HL-60/S4 treated with phorbol 12-myristate 13-acetate at 8.2 ng/mL for 4 days and 3 days (cell line): ENCODE results near the gene LRRC7.

Source experiments
- in situ Hi-C: fragments of 300-500 bp; cut with MboI; formaldehyde crosslinking; loops from 2 replicates; pipeline ENCODE4 v1.15.0; 2022; ENCODE audit warnings: low sequenced_read_pairs

The LRRC7 gene

DNA sequence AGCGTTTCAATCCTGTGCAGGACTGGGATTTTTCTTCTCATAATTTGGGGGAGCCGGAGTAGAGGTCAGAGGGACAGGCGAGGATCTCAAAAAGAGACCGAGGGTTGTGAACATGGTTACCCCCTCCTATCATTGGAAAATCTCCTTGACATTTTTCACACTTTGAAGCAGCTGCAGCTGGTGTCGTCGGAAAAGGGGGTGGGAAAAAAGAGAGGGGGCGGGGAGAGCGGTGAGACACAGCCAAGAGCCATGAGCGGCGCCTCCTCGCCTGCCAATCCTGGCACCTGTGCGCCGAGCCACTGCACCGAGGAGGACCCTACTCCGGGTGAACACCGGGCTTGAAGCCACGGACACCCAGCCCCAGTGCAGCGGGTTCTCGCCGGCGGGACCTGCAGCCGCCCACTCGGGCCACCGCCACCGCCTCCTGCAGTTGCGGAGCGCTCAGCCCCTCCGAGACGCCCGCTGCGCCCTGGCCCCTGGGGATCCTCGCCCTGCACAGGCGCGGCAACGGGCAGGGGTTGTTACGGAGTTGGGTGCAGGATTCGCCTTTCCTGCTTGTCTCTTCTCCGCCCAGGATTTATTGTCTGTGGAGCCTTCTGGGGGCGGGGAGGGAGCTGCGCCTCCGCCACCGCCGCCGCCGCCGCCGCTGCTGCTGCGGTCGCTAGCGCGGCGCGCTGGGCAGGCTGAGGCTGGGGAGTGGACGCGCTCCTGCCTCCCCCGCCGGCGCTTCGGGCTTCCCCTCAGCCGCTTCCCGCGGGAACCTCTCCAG is at the start of gene LRRC7:
Gene LRRC7 (plus strand): TSS at position 271 of the 769 bp plus-strand sequence. CDS start 718 bp downstream, outside the sequence.
- in situ Hi-C loops = no loop called here

DNA sequence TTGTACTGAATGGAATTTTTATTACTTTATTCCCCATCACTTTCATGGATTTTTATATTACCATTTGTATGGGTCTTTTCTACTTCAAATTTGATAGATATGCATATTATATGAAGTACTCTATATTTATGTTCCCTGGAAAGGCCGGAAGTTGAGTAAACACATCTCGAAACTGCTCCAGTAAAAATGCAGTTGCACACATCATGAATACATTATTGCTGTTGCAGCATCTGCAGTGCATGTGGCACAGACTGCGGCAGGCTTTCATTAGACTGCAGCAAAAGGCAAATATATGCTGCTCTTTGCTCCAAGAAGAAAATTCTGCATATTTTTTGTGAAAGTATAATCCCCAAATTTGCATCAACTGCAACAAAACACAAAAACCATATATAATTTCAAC is 48.7 kb upstream of the LRRC7 start:
- in situ Hi-C loops = no loop called here

DNA sequence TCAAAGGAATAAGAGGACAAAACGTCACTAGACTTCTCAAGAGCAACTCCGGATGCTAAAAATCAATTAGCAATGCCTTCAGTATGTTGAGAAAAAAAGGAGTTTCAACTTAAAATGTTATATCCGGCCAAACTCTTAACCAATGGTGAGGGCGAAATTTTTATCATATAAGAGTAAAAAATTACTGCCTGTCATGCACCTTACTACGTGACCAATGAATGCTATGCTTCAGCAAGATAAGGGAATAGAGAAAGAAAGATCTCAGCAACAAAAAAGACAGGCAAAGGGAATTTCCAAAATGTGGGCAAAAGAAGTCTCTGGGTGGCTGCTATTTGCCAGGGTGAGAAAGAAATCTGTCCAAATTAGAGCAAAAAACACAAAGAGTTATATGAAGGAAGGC is 47.4 kb upstream of the LRRC7 start:
- in situ Hi-C loops = no loop called here

DNA sequence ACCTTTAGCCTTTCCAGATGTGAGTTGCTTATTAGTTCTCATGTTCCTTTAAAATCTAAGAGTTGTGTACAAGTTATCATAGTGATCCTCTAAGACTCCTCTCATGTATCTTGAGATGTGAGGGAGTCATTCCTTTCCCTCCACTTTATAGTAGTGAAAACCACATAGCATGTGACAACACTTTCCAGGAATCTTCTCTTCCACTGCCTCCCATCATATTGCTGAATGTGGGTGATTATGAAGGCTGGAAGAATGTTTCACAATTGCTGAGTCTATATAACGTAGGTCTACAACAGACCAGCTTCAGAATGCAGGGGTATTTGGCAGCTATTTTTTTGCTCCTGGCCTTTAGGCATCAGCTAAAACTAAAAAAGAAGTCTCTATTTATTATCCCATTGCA is 44.7 kb upstream of the LRRC7 start:
- in situ Hi-C loops = no loop called here

DNA sequence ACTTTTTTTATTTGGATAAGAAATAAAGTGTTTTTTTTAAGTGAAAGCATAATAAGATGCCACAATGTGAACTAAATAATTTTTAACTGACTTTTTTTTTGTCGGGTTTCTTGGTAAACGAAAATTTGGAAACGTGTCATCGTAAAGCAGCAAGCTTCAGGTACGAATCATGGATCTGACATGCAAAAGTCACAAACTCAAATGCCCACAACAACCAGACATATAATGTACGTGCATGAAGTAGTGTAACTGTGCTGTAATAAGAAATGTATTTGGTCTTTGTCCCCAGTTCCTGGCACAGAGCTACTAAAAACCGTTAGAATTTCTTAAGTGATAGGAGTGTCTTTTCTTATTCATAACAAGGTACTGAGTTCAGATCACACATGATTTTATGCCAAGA is 44.3 kb upstream of the LRRC7 start:
- in situ Hi-C loops = no loop called here

DNA sequence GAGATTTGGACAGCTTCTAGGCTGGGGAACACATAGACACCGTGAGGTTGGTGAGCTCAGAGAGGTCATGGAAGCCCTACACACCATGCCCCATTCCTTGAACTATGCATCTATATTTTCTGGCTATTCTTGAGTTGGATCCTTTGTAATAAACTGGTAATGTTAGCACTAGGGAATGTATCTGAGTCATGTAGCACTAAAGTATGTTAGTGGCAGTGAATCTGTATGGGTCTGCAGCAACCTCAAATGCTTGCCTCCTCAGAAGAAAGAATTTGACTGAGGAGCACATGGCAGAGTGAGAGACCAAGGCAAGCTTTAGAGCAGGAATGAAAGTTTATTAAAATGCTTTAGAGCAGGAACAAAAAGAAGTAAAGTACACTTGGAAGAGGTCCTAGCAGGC is 43.7 kb upstream of the LRRC7 start:
- in situ Hi-C loops = no loop called here

DNA sequence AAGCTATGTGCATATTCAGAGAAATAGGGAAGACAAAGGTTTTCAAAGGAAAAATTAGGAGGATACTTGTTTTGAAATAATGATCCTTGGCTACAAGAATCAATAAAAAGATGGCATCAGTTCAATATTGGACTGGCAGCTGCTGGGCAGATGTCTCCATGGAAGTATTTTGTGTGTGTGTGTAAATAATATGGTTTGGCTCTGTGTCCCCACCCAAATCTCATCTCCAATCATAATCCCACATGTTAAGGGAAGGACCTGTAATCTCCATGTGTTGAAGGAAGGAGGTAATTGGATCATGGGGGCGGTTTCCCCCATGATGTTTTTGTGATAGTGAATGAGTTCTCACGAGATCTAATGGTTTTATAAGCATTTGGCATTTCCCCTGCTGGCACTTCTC is 40.4 kb upstream of the LRRC7 start:
- in situ Hi-C loops = no loop called here

DNA sequence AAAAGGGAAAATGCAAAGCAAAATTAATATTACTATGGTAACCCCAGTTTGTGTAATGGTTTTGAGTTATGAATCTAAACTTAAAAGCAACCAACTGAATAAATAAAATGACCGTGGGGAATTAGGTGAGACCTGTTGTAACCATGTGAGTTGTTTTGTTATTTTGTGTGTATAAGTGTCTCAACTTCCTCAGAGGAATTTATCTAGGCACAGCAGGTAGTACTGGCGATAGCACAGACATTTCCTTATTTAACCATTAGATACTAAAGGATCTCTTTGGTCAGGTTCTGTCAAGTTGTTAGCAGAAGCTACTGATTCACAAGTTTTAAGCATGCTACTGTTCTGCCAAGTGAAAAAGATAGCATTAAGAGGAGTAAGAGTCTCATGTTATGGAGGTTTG is 39.3 kb upstream of the LRRC7 start:
- in situ Hi-C loops = no loop called here

DNA sequence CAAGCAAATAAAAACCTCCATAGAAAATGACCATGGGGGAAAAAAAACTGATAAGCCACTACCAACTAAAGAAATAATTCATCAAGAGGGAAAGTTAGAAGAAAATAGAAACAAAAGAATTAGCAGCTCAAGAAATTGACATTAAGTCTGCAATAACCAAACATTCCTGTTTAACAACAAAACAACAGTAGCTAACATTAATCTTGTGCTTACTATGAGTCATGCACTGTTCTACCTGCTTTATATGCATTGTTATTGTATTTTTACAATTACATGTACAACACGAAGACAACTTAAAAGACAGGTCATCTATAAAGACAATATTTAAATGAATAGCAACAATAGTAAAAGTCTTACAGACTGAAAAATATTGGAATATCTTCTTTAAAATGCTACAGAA is 34.4 kb upstream of the LRRC7 start:
- in situ Hi-C loops = no loop called here

DNA sequence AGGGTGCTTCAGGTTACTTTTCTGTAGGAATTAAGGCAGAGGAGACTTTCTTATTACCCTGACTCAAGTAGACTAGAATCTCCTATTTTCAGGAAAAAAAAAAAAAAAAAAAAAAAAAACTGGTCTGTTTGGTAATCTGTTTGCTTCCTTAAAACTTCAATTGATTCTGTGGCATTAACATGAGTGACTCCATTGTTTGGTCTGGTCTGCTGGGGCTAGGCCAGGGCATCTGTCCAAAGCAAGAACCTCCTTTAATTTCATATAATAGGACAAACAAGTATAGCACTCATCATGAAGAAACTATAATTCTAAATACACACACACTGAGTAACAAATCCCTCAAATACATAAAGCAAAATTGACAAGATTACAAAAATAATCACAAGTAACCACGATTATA is 32.9 kb upstream of the LRRC7 start:
- in situ Hi-C loops = no loop called here

DNA sequence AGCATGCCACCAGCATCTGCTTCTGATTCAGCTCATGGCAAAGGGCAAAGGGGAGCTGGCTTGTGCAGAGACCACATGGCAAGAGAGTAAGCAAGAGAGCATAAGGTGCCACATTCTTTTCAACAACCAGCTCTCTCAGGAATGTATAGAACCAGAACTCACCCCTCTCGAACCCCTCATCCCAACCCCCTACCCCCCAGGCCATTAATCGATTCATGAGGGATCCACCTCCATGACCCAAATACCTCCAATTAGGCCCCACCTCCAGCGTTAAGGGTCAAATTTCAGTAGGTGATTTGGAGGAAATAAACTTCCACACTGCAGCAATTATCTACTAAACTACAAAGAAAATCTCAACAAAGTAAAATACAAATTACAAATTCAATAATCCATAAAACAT is 32.2 kb upstream of the LRRC7 start:
- in situ Hi-C loops = no loop called here

DNA sequence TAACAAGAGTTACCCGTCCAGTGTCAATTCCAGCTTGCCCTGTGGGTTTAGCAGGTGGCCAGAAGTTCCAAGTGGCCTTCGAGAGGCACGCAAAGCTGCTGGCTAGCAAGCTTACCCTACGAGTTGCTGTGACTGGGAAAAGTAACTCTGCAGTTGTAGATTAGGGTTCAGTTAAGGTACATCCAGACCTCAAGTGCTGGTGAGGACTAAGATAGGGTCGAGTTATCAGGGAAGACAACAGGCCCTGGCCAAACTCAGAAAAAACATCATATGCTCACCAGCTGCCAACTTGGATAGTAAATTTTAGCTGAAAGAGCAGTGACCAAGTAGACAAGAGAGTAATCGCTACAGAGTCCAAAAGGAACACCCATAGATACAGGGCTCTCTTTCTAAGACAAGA is 27.7 kb upstream of the LRRC7 start:
- in situ Hi-C loops = no loop called here

DNA sequence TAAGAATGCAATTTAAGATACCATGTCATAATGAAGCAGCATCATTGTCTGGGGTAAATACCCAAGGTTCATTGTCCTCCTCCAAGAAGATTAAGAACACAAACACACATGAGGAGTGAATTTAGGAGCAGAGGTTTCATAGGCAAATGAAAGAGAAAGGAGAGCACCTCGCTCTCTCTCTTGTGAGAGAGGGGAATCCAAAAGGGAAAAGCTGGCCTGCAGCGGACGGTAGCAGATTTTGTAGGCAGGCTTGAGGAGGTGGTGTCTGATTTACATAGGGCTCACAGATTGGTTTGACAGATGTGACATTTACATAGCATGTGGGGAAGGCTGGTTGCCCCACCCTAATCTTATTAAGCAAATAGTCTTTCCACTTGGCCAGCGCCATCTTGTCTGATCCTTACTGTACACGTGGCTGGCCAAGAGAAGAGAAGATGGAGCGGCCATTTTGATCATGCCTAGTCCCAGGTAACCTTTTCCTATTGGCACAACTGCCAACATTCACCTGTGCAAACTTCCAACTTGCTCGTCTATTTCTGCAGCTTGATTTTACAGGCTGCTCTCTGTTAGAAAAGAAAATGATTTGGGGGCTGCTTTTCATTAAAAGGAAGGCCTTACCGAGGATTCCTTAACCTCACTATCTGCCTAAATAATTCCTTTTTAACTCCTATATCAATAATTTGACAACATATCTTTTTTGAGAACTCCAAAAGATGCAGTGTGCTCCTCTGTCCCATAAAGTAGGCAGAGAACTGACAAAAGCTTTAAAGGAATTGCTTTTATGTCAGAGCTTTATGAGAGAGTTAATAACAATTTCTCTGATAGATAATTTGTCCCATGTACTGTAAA is 16.0 kb upstream of the LRRC7 start:
- in situ Hi-C loops = no loop called here

DNA sequence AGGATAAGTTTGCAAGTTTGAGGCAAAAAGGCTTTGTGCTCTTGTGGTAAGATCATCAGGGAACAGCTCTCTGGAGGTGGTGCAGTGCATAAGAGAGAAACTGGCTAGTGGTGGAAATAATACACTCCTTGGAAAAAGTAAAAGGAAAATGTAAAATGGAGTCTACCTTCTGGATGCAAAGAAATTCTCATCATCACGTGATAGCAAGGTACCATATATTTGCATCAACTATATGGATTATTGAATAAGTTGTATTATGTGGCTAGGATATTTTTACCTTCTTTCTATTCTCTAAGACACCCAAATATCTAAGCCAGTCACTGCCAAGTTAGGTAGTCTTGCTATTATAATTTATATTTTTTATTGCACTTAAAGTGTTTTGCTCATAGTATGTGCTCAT is 14.0 kb upstream of the LRRC7 start:
- in situ Hi-C loops = no loop called here

DNA sequence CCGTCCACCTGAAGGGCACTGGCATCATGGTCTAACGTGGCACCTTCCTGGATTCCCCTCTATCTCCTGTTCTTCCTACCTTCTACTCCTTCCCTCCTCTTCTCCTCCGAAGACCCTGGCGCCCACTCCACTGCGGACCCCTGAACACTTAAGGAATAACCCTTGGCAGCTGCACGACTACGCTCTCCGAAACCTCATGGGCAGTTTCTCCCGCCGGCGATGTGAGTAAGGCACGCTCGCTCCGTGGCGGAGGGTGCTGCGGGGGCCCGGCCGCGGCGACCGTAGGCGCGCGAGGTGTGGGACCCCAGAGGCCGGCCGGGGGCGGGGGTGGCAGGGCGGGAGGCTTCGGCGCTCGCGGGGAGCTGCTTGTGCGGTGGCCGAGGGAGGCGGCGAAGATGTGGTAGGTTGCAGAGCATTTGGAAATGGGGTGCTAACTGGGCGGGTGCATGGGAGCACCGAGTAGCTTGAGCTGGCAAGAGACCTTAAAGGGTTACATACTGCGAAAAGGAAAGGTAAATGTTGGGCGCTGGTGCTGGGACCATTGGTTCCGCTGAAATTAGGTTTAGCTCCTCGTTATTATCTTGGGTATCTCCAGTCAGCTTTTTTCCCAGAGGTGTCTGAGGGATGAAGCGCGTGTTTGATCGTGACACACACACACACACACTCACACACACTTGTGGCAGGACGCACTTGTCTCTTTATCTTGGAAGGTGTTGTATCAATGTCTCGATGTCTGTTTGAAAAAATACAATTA is 876 bp downstream of the LRRC7 start:
- in situ Hi-C loops = no loop called here

DNA sequence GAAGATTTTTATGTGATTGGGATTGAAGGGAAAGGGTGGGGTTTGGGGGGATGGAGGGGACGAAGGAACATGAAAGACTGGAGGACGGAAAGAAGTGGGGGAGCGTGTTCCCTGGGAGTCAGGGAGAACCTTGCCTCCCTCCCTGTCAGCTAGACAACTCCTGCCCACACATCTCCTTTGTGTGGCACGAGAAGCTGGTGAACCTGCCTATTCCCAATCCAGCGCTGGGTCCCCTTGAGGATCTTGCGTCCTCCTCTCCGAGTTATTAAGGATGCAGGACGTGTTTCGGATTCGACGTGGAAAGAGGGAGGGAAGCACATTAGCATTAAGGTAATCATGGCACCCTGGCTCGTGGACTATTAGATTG is 1.4 kb downstream of the LRRC7 start:
- in situ Hi-C loops = no loop called here

DNA sequence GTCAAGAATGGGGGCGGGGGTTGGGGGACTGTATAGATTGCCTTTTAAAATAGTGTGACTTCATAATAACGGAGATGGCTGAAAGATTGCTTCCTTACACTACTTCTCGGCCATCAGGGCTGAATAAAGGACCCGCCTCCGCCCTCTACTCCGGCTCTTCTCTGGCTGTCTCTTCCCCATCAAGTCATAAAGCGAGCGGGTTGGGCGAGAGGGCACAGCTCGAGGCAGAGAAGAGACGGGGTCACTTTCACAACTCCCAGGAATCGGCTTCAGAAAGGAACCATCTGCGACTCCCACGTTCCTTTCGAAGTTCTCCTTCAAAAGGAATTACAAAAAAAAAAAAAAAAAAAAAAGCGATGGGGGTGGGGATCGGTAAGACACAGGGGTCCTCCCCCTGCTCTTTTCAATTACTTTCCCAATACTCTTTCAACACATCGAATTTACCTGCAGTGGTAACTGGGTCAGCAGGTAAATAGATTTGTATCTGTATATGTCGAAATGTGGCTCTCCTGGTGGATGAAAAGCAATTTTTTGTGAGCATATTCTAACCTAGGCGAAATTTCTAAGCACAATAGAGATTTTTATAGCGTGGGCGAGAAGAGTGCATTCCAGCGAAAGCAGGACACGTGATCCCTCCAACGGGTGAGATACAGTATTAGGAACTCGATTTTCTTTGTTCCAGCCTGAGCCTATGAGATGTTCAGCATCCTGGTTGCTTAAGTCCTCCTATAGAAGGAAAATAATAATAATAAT is 2.0 kb downstream of the LRRC7 start:
- in situ Hi-C loops = no loop called here

DNA sequence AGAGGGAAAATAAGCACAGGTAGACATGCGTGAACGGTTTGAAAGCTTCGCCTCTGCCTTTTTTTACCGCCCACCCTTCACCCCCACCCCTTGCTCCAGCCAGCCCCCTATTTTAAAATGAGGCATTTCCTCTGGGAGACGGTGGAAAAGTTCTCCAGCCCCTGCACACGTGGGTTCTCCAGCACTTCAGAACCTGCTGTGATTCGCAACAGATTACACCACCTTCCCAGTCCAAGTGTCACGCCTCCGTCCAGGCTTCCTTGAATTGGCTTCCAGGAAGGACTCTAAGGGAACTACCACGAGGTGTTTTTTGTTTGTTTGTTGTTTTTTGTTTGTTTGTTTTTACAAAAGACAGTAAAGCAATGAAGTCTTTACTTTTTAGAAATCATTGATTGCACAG is 2.6 kb downstream of the LRRC7 start:
- in situ Hi-C loops = no loop called here

DNA sequence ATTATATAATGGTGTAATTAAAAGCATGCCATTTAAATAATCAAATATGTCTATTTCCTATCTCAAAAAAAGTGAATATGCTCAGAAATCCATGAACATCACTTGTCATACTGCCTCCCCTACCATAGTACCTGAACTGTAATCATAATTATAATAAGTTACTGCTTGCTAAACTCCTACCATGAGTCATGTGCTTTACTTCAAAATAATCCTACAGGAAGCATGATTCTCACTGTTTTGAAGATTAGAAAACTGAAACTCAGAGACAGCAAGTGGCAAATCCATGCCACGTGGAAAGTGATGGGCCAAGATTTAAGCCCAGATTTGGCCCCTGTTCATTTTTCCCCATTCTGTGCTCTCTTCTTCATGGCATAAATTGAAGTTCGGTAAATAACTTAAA is 5.2 kb downstream of the LRRC7 start:
- in situ Hi-C loops = no loop called here

DNA sequence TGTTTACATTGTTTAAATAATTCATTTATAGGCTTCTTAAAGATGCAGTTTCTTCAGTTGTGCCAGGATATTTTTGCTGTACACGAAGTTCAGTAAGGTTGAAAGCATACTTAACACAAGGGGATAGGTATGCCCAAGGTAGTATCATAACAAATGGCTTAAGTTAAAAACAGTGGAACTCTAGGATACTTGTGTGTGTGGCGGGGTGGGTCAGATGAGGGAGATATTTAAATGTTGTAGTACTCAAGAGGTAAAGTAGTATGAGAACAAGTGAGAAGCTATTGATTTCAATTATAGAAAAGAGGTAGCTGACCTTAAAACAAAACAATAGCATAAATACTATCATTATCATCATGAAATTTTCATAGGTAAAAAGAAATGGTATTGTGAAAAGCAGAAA is 6.2 kb downstream of the LRRC7 start:
- in situ Hi-C loops = no loop called here

DNA sequence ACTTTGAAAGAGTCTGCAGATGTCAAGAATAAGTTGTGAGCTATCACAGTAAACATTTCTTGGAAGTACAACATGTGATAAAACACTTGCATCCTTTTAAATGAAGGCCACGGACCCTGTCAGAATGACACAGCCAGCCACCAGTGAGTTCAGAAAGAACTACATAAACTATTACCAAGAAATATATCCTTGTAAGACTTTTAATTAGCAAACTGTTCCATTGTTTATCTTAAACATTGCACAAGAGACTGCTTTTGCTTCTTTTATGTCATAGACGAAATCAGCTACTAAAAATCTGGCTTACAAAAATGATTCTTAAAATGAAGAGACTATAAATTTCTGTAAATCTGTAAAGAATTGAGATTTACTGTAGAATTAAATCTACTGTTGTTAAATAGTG is 17.9 kb downstream of the LRRC7 start:
- in situ Hi-C loops = no loop called here
